ENCODE results near the gene TFCP2.

The TFCP2 gene

DNA sequence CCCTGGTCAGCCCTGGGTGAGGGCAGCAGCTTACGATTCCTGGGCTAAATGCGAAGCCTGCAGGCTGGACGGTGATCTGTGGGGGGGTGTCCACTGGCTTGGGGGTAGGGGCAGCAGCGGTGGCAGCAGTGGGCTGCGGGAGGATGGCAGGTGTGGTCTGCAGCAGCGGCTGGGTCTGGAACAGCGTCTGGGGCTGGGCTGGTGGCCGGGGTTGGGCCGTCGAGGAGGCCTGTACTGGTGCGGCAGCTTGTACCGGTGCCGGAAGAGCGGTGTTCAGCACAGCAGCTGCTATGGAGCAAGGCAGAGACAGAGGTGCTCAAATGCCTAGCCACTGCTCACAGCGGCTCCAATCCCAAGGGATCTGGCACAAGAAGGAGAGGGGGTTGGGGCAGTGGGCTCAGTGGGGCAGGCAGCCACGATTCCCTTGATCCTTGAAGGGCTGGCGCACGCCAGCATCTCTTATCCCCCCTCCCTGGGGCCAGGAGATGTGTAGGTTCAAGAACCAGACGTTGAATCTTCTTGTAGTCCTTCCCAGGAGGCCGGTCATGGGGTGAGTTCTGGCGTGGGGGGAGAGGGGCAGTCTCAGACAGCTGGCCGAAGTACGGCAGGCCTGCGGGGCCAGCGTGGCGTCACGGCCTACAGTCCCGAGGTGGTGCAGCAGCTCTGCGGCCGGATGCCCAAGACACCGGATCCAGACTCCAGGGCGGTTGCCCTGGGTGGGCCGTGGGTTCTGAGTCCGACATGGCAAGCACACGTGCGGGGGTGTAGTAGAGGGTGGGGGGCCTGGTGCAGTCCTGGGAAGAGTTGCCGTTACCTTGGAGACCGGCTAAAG lies 25.0 kb upstream of the TFCP2 start:
- DNase-seq (ENCODE audit: low read depth in 2 of 2): no peak

DNA sequence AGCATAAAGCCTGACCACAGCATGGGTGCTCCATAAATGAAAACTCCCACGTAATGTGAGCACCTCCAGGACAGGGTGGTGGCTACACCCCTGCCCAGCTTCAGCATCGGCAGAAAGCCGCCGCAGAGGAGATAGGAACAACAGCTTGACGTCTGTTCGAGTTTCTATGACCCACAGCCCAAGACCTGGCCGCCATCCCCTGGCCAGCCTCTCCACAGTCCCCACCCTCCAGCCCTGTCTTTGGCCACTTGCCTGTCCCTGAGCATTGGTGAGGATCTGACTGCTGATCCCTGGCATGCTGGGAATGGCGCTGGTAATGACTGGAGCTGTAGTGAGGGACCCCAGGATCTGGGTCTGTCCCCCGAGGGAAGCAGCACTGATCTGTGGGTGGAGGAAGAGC lies 23.6 kb upstream of the TFCP2 start:
- no peak for DNase-seq (ENCODE audit: low read depth in 2 of 2)

DNA sequence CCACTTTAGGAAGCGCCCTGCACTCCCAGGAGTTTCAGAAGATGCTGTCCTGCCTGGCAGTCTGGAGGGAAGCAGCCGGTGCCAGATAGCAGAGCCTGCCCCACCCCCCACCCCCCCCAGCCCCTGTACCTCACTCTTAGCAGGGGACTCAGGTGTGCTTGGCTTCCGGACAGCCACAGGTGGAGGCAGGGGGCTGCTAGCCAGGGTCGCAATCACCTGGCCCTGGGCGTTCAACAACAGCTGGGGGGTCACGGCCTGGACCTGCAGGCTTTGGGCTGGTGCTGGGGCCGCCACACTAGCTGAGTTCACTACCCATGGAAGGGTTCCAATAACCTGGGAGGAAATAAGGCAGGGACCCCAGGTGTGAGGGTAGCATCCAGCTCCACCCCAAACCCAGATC lies 22.9 kb upstream of the TFCP2 start:
- DNase-seq (ENCODE audit: low read depth in 2 of 2): no peak

DNA sequence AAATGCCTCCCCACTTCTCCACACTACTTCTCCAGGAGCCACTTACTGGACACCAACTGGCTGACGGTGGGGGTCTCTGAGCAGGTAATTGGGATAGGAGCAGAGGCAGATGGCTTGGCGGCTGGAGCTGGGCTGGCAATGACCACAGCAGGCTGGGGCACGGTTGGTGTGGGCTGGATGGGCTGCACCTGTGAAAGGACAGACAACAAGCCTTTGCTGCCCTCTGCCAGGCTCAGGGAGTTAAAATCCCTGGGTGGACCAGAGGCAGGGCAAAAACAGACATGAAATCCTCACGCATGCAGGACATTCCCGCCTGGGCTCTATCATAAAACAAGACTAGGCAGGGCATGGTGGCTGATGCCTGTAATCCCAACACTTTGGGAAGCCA lies 19.3 kb upstream of the TFCP2 start:
- no peak for DNase-seq (ENCODE audit: low read depth in 2 of 2)

DNA sequence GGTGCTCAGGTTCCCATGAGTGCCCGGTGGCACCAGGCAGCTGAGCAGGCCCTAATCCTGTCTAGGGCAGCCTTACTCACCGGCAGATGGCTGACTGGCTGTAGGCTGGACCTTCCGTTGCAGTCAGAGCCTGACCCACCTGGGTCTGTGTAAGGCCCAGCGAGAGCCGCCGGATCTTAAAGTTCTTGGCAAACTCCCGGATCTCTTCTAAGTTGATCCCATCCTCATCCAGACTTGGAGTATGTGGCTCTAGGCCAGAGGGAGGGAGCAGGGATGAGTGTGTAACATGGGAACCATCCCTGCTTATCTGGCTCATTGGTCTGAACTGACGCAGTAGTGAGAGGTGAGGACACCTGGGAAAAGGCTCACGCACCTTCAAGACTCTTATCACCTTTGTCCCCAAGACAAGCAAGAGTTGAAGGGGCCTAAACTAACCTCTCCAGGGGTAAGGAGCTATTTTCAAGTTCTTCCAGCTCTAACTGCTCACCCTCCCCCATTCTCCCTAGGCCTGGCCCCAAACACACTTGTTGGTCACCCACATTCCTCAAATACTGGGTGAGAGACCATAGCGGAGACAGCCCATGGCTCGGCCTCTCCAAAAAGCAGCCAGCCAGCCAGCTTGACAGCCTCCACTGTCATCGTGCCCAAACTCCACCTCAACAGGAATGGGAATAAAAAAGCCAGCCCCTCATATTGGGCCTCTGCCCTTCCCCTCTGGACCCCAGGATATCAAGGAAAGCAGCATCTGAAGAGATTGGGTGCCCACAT lies 18.8 kb upstream of the TFCP2 start:
- no peak for DNase-seq (ENCODE audit: low read depth in 2 of 2)

DNA sequence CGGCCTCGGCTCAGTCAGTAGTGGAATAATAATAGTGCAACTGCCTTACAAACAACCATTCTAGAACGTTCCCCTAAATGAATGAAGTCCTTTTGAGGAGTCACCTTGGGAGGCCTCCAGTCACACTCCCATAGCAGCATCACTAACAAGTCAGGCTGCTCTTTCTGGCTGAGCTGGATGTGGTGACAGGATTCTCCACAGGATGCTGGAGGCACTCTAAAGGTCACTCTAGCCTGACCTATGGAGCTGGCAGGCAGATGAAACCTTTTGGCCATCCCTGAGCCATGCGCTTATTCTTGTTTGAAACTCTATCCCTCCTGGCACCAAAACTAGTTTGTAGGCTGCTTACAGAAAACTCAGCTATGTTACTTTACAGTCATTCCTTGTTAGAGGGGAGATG lies 17.9 kb upstream of the TFCP2 start:
- no peak for DNase-seq (ENCODE audit: low read depth in 2 of 2)

DNA sequence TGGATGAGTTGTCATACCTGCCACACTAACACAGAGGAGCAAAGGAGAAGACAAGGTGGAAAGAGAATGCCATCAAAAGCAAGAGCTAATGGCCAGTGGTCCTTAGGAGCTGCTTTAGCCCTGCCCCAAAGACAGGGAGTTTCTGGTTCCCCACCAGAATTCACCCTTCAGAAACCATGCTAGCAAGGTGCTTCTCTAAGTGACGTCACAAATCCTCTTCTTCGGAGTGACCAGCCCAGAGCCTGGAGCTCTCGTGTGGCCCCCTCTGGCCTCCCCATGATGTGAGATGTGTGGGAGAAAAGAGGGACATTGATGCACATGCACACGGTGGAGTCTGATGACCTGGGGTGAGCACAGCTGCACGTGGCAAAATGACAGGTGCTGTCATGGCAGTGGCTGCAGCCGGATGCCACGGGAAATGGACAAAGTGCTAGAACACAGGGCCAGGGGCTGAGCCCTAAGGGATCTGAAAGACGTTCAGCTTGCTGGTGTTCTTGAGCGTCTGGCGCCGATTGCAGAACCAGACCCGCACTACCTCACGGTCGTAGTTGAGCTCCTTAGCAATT lies 16.9 kb upstream of the TFCP2 start:
- DNase-seq (ENCODE audit: low read depth in 2 of 2): no peak

DNA sequence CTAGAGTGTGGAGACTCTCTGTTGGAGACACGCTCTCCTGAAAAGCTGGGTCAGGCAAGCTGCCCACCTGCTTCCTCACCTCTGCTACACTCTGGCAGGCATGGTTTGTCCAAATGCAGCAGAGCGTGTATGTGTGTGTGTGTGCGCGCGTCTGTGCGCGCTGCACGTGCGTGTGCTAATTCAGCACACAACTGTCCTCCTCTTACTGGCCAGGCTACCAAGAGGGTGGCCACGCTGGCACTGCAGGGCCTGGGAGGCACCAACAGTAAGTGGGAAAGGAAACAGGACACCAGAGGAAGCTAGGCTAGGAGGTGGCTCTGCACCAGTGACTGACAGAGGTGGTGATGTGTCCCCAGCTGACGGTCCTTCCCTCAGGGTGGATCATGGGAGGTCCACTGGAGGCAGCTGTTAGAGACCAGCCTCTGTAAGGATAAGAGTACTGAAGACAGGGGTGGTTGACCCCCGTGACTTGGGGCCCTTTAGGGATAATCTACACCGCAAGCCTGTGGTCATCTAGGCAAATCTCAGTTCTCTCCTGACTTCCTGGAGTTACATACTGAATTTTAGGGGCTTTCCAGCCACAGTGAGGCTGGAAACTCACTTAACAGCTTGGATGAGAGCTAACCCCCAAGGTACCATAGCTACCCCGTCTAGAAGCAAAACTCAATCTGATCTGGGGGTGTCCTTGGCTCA lies 15.6 kb upstream of the TFCP2 start:
- DNase-seq (ENCODE audit: low read depth in 2 of 2): no peak

DNA sequence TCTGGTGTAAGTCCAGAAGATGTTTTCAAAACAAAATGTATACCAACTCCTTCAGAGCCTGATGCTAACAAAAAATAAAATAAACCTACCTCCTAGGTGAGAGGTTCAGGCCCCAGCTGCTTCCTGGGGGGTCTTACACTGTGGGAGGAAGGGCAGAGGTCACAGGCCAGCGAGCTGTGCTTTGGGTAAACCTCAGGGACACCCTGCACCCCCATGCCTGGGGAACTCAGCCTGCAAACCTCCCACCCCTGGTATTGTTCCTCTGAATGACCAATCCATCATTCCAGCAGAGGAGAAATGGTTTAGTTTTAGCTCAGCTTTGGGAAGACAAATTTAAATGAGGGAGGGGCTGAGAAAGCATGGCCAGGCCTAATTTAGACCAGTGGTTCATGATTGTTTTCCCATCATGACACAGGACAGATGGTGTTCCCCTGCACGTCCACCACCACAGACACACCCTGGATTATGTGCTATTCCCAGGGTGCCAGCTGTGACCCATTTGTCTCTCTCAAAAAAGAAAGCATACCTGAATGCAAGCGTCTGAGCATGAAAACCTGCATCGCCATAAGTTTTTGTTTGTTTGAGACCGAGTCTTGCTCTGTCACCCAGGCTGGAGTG lies 14.5 kb upstream of the TFCP2 start:
- no peak for DNase-seq (ENCODE audit: low read depth in 2 of 2)

DNA sequence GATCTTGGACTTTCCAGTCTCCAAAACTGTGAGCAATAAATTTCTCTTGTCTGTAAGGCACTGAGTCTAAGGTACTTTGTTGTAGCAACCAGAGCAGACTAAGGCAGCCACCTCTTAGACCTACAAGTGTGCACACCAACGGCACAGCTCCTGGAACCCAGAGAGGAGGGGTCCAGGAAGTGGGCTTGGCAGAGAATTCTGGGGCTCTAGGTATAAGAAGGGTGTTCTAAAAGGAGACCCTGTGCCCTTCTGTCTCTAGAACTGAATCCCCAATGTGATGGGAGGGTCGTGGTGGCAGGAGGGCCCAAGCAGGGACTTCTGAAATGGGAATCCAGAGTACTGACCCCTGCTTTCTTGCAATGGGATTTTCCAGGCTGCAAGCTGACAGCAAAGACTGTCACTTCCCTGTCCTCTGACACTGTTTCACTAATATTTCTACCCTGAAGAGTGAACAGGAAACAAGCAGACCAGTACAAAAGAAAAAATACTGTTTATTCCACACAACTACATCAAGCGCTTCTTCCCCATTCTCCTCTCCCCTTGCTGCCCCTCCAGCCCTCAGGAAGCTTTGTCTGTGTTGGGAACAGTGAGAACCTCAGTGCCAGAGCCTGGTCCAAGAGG lies 13.6 kb upstream of the TFCP2 start:
- no peak for DNase-seq (ENCODE audit: low read depth in 2 of 2)

DNA sequence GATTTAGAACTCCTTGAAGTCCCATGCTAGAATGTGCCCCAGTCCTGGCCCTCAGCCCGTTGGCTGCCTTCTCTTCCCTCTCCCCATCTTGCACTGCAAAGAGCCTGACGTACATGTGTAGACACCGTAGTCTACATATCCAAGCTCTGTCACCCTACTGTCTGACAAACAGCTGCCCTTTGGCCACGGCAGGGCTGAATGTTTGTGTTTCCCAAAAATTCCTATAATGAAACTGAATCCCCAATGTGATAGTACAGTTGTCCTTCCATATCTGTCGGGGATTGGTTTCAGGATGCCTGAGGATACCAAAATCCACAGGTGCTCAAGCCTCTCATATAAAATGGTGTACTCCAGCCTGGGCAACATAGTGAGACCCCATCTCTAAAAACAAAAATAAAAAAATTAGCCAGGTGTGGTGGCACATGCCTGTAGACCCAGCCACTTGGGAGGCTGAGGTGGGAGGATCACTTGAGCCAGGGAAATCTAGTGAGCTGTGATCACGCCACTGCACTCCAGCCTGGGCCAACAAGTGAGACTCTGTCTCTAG lies 12.3 kb upstream of the TFCP2 start:
- no peak for DNase-seq (ENCODE audit: low read depth in 2 of 2)

DNA sequence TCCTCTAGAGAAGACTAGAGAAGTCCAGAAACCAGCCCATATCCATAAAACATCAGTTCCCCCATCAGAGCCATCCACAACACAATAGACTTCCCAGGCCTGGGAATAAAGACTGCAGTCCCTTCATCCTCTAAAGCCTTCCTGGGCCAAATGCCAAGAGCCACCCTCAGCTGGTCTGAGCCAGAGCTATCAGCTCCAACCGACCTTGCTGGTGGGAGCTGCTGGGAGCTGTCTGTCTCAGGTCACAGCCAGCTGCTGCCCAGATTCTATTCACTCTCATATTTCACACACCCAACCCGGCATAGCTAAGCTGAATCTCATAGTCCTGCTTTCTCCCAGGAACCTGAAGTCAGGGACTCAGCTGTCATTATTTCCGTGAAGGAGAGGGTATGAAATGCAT lies 10.9 kb upstream of the TFCP2 start:
- DNase-seq (ENCODE audit: low read depth in 2 of 2): no peak

DNA sequence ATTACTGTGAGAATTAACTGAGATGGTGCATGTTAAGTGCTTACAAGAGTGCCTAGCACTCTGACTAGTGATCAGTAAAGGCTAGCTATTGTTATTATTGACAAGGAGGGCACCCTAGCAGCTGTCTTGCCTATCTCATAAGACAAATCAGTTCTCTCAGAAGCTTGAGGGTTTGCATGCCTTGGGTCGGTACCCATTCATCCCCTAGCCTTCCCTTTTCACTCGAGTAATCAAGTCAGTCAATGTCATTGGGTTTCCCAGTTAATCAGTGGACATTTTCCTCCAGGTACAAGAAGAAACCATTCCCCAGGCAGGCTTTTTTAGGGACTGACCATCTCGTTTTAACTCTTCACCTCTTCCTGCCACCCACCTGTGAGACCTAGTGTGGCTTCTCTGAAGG lies 10.4 kb upstream of the TFCP2 start:
- no peak for DNase-seq (ENCODE audit: low read depth in 2 of 2)

DNA sequence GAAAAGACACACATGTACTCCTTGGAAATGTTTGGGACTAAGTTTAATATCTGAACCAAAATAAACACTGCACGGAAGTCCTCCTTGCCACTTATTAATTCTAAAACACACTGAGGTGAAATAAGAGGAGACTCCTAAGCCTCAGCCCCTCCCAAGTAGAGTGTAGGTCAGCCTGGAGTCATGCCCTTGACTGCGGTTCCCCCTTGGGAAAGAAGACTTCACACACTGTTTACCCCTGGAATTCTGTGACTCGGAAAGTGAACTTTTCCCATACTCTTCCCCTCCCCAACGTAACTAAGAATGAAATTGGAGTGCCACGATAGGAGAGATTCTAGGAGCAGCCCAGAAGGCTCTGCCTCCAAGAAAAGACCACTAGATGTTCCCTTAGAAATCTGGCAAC lies 8.6 kb upstream of the TFCP2 start:
- DNase-seq (ENCODE audit: low read depth in 2 of 2): no peak

DNA sequence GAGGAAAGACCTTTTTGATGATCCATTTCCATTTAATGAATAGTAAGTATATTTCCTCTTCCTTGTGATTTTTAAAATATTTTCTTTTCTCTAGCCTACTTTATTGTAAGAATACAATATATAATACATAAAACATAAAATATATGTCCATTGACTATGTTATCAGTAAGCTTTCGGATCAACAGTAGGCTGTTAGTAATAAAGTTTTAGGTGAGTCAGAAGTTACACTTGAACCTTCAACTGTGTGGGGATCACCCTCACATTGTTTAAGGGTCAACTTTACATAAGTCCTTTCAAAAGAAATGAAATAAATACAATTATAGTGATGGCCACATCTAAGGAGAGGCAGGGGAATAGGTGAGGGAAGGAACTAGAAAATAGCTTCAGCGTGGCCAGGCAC lies 5.0 kb upstream of the TFCP2 start:
- DNase-seq (ENCODE audit: low read depth in 2 of 2): no peak

DNA sequence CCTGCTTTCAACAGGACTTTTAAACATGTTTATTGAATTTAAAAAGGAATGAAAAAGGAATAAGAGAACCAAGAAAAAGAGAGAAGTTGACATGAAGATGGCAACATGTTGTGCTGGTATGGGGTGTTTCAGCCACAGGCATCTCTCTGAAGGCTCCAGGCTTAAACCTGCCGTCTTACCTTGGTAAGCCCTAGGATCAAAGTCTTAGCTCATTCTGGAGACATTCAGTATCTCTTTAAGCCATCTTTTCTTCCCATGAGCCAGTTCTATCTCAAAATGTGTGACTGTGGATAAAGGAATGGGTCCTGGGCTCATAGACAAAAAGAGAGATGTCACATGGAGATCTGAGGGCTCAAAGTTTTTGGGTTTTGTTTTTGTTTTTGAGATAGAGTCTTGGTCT lies 1.6 kb upstream of the TFCP2 start:
- no peak for DNase-seq (ENCODE audit: low read depth in 2 of 2)

DNA sequence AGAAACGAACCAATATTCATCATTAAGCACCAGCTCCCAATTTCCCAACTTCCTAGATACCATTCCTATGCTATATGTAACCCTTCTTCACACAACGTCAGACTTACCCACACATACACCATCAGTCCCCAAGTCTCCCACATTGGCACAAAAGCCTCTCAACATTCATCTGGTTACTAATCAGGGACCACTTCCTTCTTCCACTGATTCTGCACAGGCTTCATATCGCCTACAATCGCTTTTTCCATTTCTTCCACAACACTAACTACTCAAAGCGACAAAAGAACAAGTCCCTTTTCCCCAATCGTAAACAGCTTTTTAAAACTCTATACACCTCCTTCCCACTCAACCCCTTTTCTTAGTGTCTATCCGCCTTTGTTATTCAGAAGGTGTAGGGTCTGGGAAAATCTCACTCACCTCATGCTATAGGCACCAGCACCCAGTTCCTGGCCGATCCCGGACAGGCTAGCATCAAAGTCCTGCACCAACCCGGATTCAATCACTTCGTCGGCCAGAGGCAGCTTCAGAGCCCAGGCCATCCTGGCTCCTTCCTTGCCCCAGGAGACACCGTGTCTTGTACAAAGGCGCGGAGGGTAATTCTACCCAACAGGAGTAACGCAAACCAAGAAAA lies 936 bp downstream of the TFCP2 start:
- DNase-seq (ENCODE audit: low read depth in 2 of 2): no peak

DNA sequence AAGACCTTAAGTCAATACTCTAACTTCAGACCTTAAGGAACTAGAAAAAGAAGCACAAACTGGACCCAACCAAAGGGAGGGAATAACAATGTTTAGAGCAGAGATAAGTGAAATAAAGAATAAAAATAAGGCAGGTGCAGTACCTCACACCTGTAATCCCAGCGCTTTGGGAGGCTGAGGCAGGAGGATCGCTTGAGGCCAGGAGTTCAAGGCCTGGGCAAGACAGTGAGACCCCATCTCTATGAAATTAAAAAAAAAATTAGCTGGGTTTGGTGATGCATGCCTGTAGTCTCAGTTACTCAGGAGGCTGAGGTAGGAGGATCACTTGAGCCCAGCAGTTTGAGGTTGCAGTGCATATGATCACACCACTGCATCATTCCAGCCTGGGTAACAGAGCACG lies 9.1 kb downstream of the TFCP2 start:
- no peak for DNase-seq (ENCODE audit: low read depth in 2 of 2)

DNA sequence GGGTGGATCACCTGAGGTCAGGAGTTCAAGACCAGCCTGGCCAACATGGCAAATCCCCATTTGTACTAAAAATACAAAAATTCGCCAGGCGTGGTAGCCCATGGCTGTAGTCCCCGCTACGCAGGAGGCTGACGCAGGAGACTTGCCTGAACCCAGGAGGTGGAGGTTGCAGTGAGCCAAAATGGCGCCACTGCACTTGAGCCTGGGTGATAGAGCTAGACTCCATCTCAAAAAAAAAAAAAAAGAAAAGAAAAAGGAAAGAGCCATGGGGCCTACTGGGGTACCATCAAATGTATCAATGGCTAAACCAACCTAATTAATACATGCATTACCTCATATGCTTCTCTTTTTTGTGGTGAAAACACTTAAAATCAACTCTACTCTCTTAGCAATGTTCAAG lies 10.7 kb downstream of the TFCP2 start:
- DNase-seq (ENCODE audit: low read depth in 2 of 2): no peak

DNA sequence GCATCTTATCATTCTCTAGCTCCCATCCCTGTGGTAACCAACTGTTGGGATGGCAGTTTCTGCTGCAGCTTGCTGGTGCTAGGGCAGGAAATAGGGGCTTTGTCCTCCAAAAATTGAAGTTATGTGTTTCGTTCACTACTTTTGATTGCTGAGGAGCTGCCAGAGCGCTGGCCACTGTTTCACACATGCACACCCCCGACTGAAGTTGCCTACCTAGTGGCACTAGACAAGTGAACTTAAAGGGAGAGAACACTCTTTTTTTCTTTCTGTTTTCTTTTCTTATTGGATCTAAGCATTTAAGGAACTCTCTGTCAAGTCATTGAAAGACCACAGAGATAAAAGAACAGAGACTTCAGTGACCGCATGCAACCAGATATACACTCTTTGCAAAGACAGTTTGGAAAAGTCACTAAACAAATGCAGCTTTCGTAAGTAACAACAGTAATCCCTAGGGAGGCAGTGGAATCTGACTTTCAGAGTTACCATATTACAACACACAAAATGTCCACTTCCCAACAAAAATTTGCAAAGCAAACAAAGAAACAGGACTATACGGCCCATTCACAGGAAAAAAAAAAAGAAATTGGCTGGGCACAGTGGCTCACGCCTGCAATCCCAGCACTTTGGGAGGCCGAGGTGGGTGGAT lies 12.0 kb downstream of the TFCP2 start:
- no peak for DNase-seq (ENCODE audit: low read depth in 2 of 2)

Data from fibroblast of skin of left quadriceps (primary cell).